ENCODE measurements around the gene NRSN2. TPM values are rescaled to one million over a fixed set of nuclear protein-coding genes. Genes with fewer than 3 reads are reported as not detected.

The NRSN2 gene
- total RNA-seq, 1 donor = 34.2 TPM

GRCh38 chr20:366041-366718 is 19.3 kb downstream of the NRSN2 start:
- TF ChIP-seq CTCF (IDR thresholded peaks at IDR 0.05; ENCODE audit: insufficient read depth, low read length) = no peak
- DNase-seq (ENCODE audit: low read depth) = no peak
- no peak overlapping the region for H3K4me3 ChIP-seq (ENCODE audit: low read depth, low read length)

GRCh38 chr20:366719-367485 is 20.0 kb downstream of the NRSN2 start:
- H3K4me3 ChIP-seq (ENCODE audit: low read depth, low read length) = no peak overlapping the region
- no peak for TF ChIP-seq CTCF (IDR thresholded peaks at IDR 0.05; ENCODE audit: insufficient read depth, low read length)
- no peak for DNase-seq (ENCODE audit: low read depth)

- TF ChIP-seq CTCF (IDR thresholded peaks at IDR 0.05; ENCODE audit: insufficient read depth, low read length) = no peak
- no peak for DNase-seq (ENCODE audit: low read depth)
- H3K4me3 ChIP-seq (ENCODE audit: low read depth, low read length) = no peak overlapping the region
Observed at GRCh38 chr20:367486-367887, 20.6 kb downstream of the NRSN2 start.

- H3K4me3 ChIP-seq (ENCODE audit: low read depth, low read length) = no peak overlapping the region
- DNase-seq (ENCODE audit: low read depth) = no peak
- no peak for TF ChIP-seq CTCF (IDR thresholded peaks at IDR 0.05; ENCODE audit: insufficient read depth, low read length)
Observed at GRCh38 chr20:368915-369314, 22.0 kb downstream of the NRSN2 start.

GRCh38 chr20:370151-370600 is 23.3 kb downstream of the NRSN2 start:
- TF ChIP-seq CTCF (IDR thresholded peaks at IDR 0.05; ENCODE audit: insufficient read depth, low read length) = no peak
- DNase-seq (ENCODE audit: low read depth) = no peak
- H3K4me3 ChIP-seq (ENCODE audit: low read depth, low read length) = no peak overlapping the region

GRCh38 chr20:370977-371754 is 24.3 kb downstream of the NRSN2 start:
- H3K4me3 ChIP-seq (ENCODE audit: low read depth, low read length) = no peak overlapping the region
- DNase-seq (ENCODE audit: low read depth) = no peak
- TF ChIP-seq CTCF (IDR thresholded peaks at IDR 0.05; ENCODE audit: insufficient read depth, low read length) = no peak

Data from fibroblast of the aortic adventitia (primary cell).